GM18951 (cell line): Measurements from ENCODE around the gene KRTAP21-1.
"Not testable (repeated sequence)": the region's sequence is repeated elsewhere in the genome, so short reads cannot be mapped to it uniquely, and the experiment has no call there.

Experiments
- POLR2A ChIP-seq: IDR thresholded peaks from 4 replicates; pipeline ENCODE4 v1.6.1; 2011; ENCODE audit warnings: mild to moderate bottlenecking; ENCODE audit not compliant: insufficient read length, insufficient read depth; ENCODE audit errors: extremely low read depth
- in situ Hi-C: fragments of 300-500 bp; cut with MboI; formaldehyde crosslinking; loops from one replicate; pipeline ENCODE4 v1.12.0; 2022; ENCODE audit warnings: low sequenced_read_pairs, mixed read lengths, inconsistent platforms; ENCODE audit not compliant: unreplicated experiment

KRTAP21-1 gene

DNA sequence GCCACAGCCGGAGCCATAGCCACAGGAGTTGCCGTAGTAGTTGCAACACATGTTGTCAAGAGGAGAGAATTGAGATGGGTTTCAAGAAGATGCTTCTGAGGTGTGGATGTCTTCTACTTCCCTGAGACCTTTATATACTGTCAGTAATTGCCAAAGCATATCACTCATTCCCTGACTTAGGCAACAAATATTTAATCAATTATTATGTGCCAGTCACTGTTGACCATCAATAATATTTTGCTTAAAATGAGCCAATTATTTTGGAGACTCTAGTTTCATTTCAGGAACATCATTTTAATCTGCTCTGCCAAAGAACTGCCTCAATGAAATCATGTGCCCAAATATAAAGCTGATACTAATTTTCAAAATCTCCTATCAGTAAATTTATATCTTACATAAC lies at the start of gene KRTAP21-1:
Gene KRTAP21-1, minus strand, starts transcription at position 101 of the 400 bp plus-strand sequence. Its CDS starts 50 bp downstream, at position 51.
- in situ Hi-C loops, result not testable (repeated sequence)

DNA sequence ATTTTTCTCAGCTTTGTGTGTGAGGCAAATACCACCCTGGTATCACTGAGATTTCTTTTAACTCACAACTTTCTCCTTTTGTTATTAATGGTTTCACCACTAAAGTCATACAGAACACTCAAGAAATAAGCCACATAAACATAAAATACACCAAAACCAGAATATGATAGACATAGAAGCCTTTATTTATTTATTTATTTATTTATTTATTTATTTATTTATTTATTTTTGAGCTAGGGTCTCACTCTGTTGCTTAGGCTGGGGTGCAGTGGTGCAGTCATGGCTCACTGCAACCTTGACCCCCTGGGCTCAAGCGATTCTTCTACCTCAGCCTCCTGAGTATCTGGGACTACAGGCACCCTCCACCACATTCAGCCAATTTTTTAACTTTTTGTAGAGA lies 45.4 kb upstream of the KRTAP21-1 start:
- no peak for TF ChIP-seq POLR2A

DNA sequence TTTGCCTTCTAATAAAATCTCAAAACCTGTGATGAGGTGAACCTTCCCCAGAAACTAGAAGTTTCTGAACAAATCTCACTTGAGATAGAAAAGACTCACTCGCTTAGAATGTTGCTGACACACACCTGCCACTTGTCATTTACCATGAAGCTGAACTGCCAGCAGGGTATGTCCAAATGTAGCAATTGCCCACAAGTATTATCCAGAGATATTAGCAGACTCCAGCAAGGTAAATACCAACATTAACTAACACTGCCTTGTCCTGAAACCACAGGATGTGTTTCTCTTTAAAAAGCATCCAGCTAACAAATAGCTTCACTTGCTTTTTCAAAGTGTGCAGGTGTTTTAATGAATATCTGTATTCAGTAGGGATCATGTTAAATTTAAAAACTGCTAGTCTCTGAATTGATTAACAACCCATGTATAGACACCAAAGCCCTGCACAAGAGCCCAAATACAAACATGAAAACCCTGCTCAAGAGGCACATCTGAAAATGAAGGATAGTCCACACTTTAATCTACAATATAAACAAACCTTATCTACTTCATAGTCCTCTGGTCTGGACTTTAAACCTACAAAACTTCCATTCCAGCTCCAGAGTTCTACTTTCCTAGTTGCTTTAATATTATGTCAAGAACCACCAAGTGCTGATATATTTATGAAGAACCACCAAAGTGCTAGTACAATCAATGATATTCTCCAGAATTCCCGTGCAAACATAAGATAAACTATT lies 38.5 kb upstream of the KRTAP21-1 start:
- in situ Hi-C loops, result no loop called here
- no peak for TF ChIP-seq POLR2A

More for the DNA sequence above, 45.4 kb upstream of the KRTAP21-1 start:
- in situ Hi-C loops, result no loop called here

DNA sequence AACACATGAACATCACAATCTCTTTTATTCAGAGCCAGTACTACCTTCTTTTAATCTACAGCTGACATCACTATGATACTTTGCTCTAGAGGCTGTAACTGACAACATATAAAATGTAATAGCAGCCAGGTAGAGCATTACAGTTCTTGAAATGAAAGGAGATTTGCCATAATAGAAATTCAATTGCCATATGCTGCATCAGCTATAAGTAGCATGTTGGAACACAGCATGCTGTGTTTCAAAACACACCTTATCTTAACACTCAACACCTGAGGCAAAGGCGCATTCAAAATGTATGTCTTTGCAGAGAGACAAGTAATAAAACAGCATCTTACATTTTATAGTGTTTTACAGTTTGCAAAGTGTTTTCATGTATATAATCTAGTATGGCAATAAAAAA lies 24.0 kb upstream of the KRTAP21-1 start:
- no peak for TF ChIP-seq POLR2A
- in situ Hi-C loops, result no loop called here

DNA sequence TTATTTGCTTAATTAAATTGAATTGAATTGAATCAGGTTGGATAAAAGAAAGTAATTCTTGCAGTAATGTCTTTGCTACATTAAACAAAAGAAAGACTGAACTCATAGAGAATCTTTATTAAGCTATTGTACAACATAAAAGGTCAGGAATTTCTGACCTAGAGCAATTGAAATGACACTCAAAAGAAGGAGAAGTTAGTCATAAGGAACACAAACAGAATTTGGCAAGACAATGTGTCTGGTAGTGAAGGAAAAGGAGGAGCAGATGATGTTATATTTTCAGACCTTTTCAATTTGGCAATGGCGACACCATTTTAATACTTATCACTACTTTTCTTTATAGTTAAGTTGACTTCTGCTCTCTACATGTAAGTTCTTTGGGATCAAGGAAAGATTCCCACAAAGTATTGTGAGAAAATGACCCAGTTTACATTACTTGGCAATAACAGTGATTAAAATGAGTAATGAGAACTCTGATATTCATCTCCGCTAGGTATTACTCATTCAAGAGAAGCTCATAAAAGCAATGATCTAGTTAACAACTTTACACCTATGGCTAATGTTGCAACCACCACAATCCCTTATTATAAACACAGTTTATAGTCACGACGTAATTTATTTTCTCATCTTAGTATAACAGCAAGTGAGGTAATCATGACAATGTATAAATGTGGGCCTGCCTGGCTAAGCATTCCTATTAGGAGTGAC lies 14.7 kb upstream of the KRTAP21-1 start:
- no peak for TF ChIP-seq POLR2A
- in situ Hi-C loops, result no loop called here

DNA sequence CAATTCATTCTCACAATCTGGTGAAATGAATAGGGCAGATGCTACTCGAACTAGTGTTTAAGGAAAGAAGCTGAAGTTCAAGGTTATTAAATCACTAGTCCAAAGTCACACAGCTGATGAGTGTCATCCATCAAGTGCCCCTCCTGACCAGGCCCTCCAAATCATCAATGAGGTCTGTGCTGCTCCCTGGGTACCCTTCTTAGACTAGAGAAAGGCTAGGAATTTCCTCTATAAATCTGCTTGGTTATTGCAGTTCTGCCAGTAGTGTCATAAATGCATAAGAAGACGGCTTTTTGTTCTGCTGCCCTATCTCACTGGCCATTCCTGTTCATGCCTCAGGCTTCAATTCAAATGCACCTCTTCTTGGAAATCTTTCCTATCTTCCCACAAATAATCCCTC lies 5.5 kb upstream of the KRTAP21-1 start:
- in situ Hi-C loops, result no loop called here
- TF ChIP-seq POLR2A, result no peak

DNA sequence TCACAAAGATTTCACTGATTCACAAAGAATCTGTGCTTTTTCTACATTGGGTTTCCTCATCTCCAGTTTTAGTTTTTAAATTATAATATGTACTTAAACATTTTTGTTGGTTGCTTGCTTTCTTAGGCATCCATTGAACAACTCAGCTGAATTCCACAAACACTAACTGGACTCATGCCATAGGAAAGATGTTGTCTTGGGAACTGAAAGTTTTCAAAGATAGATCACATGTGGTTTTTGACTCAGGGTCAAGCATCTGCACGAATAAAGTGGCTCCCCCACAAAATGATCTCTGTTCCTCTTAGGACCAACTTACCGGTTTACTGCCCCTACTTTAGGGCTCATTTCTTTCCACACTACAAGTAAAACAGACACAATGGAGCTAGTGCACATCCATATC lies 3.1 kb upstream of the KRTAP21-1 start:
- TF ChIP-seq POLR2A, result no peak
- in situ Hi-C loops, result no loop called here

DNA sequence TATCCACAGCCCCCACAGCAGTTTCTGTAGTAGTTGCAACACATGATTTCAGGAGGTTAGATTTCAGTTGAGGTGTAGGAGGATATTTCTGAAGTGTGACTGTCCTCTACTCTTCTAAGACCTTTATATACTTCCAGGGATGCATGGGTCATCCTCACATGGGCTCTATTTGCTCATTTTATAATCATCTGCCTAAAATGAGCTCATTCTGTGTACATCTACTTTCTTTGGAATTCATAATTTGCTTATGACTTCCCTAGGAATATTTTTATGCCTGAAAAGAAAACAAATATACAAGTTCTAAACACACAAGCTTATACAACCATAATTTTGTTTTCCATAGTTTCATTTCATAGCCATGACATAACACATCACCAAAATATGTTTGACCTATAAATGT lies 8.1 kb downstream of the KRTAP21-1 start, which contains the start of gene KRTAP21-2:
Gene KRTAP21-2, minus strand, starts transcription at position 101 of the 400 bp plus-strand sequence. Its CDS starts 57 bp downstream, at position 44.
- in situ Hi-C loops, result no loop called here
- TF ChIP-seq POLR2A, result no peak

DNA sequence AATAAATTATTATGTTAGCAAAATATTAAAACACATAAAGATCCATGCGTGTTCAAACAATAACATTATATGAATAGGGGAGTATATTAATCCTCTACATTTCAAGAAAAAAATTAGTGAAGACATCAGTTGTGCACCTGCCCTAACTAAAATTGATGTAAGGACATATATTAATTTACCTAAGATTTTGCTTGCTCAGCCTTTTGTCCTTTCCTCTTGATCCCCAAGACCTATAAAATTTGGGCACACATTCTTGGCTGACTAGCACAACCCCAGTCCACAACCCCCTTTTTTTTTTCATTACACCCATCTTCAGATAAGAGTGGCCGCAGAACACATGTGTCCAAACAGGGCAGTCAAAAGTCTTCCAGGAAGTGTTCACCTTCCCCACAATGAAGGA lies 14.8 kb downstream of the KRTAP21-1 start:
- in situ Hi-C loops, result no loop called here
- no peak for TF ChIP-seq POLR2A

DNA sequence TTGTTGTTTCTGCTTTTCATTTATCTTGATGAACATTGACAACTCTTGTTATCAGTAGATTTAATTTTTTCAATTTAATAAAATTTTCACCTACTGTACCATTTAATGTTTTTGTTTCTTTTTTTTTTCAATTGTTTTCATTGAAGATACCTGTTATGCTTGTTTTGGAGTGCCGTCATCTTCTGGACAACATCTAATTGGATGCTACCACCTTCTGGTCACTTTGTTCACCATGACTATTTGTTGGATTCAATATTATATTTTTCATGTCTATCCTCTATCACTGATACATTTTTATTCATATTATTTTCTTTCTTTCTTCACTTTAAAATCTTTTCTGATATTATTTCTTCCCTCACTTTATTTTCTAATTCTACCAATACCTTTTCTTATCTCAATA lies 22.2 kb downstream of the KRTAP21-1 start:
- in situ Hi-C loops, result no loop called here
- TF ChIP-seq POLR2A, result no peak

DNA sequence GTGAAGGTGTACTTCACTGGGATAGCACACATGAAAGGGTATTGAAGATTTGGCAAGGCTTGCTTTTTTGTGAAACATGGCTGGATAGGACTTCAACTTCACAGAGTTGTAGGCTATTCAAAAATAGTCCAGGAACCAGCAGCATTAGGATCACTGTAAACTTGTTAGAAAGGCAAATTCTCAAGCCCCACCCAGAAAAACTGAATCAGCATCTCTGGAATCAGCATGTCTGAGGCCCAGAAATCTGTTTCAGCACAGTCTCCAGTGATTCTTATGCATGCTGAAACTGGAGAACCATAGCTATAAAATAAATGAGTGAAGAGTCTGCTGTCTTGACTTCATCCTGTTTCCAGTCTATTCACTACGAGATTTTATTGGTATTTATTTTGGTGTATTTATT lies 28.5 kb downstream of the KRTAP21-1 start:
- in situ Hi-C loops, result no loop called here
- TF ChIP-seq POLR2A, result no peak

DNA sequence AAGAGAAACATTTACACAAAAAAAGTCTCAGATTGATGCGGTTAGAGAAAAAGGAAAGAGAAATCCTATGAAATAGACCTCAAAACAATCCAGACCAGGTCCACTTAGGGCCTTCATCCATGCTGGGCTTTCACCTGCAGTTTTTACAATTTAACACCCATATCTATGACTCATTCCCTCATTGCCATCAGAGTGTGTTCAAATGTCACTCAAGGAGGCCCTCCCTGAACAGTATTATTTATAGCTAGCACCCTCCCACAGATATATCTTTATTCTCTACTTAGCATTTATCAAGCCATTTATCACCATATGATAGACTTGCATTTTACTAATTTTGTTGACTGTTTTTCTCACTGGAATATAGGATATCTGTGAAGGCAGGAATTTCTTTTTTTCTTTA lies 35.8 kb downstream of the KRTAP21-1 start:
- no peak for TF ChIP-seq POLR2A
- in situ Hi-C loops, result no loop called here

DNA sequence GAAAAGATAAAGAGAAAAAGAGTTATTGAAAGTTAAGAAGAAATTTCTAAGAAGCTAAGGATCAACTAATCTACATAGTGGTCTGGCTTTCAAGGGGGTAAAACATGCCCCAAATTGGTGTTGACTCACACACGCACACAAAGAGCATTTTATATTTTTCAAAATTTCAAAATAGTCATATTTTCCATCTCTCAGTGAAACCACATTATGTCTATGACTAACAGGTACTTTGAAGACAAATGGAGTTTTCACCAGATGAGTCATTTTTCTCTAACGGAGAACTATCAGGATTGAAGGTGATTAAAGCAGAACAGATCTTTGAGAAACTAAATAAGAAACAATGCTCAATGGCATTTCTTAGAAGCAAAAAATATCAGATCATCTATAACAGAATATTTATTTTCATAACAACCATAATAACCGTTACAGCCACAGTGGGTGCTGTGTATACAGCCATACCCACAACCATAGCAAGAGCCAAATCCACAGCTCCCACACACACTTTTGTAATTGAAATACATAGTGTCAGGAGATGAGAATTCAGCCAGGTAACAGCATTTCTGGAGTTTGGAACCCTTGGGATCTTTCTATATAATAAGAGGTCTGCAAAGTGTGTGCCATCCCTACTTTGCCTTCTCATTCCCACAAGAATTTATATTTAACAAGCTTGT lies 36.9 kb downstream of the KRTAP21-1 start, which contains the start of gene KRTAP21-3:
Gene KRTAP21-3, minus strand, starts transcription at position 539 of the 671 bp plus-strand sequence. Its CDS starts 18 bp downstream, at position 521.
- no peak for TF ChIP-seq POLR2A
- in situ Hi-C loops, result no loop called here
